ENCODE results near the gene CDKN2AIPNL. TPM values are rescaled to one million over a fixed set of nuclear protein-coding genes. Genes with fewer than 3 reads are reported as not detected.

The CDKN2AIPNL gene
- total RNA-seq, 1 experiment from 2014 or later = 43.6 TPM

DNA sequence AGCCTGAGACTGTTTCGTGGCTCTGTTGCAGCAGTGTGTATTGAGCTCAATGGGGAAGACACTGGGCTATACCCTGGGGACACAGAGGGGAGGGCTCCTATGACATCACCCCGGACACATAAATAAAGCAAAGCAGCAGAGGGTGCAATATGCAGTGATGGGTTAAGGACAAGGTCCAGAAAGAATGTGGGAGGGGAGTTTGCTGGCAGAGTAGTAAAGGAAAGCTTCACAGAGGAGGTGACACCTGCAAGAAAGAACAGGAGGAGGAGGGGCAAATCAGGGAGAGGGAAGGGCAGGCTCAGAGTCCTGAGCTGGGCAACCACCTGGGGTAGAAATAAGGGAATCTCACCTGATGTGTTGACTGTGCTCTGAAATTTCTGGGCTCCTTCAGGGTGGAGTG, 35.3 kb upstream of the CDKN2AIPNL start:
- H3K36me3 ChIP-seq (ENCODE audit: control insufficient read depth, insufficient read depth, low read length) = no peaks in the 10 kb centered on the region
- no TSS peak for BruUV-seq (replicated peaks)
- ChIA-PET POLR2A (no interaction called here), CTCF (no interaction called here)
- no peak for TF ChIP-seq TCF7L2 (IDR thresholded peaks at IDR 0.05; ENCODE audit: low read depth, low read length)
- TF ChIP-seq POLR2AphosphoS5 (IDR thresholded peaks at IDR 0.05; ENCODE audit: low read depth, low read length) = no peak
- TF ChIP-seq CTCF (IDR thresholded peaks at IDR 0.05) = no peak
- TF ChIP-seq REST (IDR thresholded peaks at IDR 0.05; ENCODE audit: insufficient read depth in 1 of 2, low read depth in 2 of 2, low read length in 1 of 2) = no peak
- no peak for TF ChIP-seq SIN3A (IDR thresholded peaks at IDR 0.05; ENCODE audit: borderline replicate concordance, insufficient read depth, low read depth, low read length)
- H3K27me3 ChIP-seq (ENCODE audit: control insufficient read depth, insufficient read depth, low read length) = no peaks in the 10 kb centered on the region
- H3K4me1 ChIP-seq (ENCODE audit: control insufficient read depth, insufficient read depth, low read length) = peaks cover 15% of the 10 kb centered on the region
- ATAC-seq = no peak
- H3K4me3 ChIP-seq (ENCODE audit: low read depth in 2 of 2, low read length in 2 of 2) = no peak overlapping the region
- in situ Hi-C loops (cut with HindIII; ENCODE audit: low pct_unique_long_range_greater_than_20kb, low sequenced_read_pairs) (no loop called here), intact Hi-C loops (cut with micrococcal nuclease; ENCODE audit: unreplicated experiment) (no loop called here)
- H3K27ac ChIP-seq (ENCODE audit: low read length) = no peak overlapping the region
- no peak for DNase-seq (ENCODE audit: low read depth, low spot score)
- no peaks in the 10 kb centered on the region for H3K9me3 ChIP-seq (ENCODE audit: control insufficient read depth, insufficient read depth, low read depth, low read length)

GRCh38 chr5:134445856-134446818, 34.5 kb upstream of the CDKN2AIPNL start:
- Histone ChIP-seq H3K9me3 (ENCODE audit: control insufficient read depth, insufficient read depth, low read depth, low read length) (no peaks in the 10 kb centered on the region), H3K4me3 (ENCODE audit: low read depth in 2 of 2, low read length in 2 of 2) (no peak overlapping the region), H3K27ac (ENCODE audit: low read length) (no peak overlapping the region), H3K4me1 (ENCODE audit: control insufficient read depth, insufficient read depth, low read length) (peaks cover 7% of the 10 kb centered on the region; the same call in 1 of the 2 replicates), H3K36me3 (ENCODE audit: control insufficient read depth, insufficient read depth, low read length) (no peaks in the 10 kb centered on the region), H3K27me3 (ENCODE audit: control insufficient read depth, insufficient read depth, low read length) (no peaks in the 10 kb centered on the region)
- ChIA-PET CTCF (no interaction called here), POLR2A (no interaction called here)
- no TSS peak for BruUV-seq (replicated peaks)
- intact Hi-C loops (cut with micrococcal nuclease; ENCODE audit: unreplicated experiment) = no loop called here
- ATAC-seq (0 out of 2 replicates have a peak, but pooled peaks have one; percentile 20), DNase-seq (ENCODE audit: low read depth, low spot score) (no peak)
- in situ Hi-C loops (cut with HindIII; ENCODE audit: low pct_unique_long_range_greater_than_20kb, low sequenced_read_pairs) = no loop called here
- TF ChIP-seq TCF7L2 (IDR thresholded peaks at IDR 0.05; ENCODE audit: low read depth, low read length) = no peak
- TF ChIP-seq REST (IDR thresholded peaks at IDR 0.05; ENCODE audit: insufficient read depth in 1 of 2, low read depth in 2 of 2, low read length in 1 of 2) = no peak
- no peak for TF ChIP-seq SIN3A (IDR thresholded peaks at IDR 0.05; ENCODE audit: borderline replicate concordance, insufficient read depth, low read depth, low read length)
- TF ChIP-seq POLR2AphosphoS5 (IDR thresholded peaks at IDR 0.05; ENCODE audit: low read depth, low read length) = no peak
- TF ChIP-seq CTCF (IDR thresholded peaks at IDR 0.05) = no peak

Data from Panc1 (cell line).